GM19025 (cell line): ENCODE results near the gene PPFIBP2.

Experiments used
- ATAC-seq: cut with Tn5 transposase; IDR thresholded peaks from one replicate; pipeline ENCODE4 v1.9.1; 2021; ENCODE audit warnings: mild to moderate bottlenecking, low read depth, moderate library complexity; ENCODE audit not compliant: unreplicated experiment

The PPFIBP2 gene

GRCh38 chr11:7593481-7593880, 79.7 kb downstream of the PPFIBP2 start:
- ATAC-seq = no peak

- no peak for ATAC-seq
Measured at GRCh38 chr11:7595016-7595866, 81.4 kb downstream of the PPFIBP2 start.

GRCh38 chr11:7595951-7596350, 82.2 kb downstream of the PPFIBP2 start:
- ATAC-seq = no peak

- no peak for ATAC-seq
Measured at GRCh38 chr11:7596975-7597391, 83.2 kb downstream of the PPFIBP2 start.

- ATAC-seq = no peak
Measured at GRCh38 chr11:7597620-7598019, 83.8 kb downstream of the PPFIBP2 start.

GRCh38 chr11:7599209-7599608, 85.4 kb downstream of the PPFIBP2 start:
- ATAC-seq = no peak

- no peak for ATAC-seq
Measured at GRCh38 chr11:7600205-7600775, 86.5 kb downstream of the PPFIBP2 start.

GRCh38 chr11:7603031-7603781, 89.4 kb downstream of the PPFIBP2 start:
- ATAC-seq = no peak

- ATAC-seq = no peak
Measured at GRCh38 chr11:7604331-7604955, 90.6 kb downstream of the PPFIBP2 start.

GRCh38 chr11:7605186-7605943, 91.6 kb downstream of the PPFIBP2 start:
- no peak for ATAC-seq

GRCh38 chr11:7606496-7606895, 92.7 kb downstream of the PPFIBP2 start:
- ATAC-seq = no peak

- ATAC-seq = no peak
Measured at GRCh38 chr11:7609015-7609414, 95.2 kb downstream of the PPFIBP2 start.

GRCh38 chr11:7609521-7609920, 95.7 kb downstream of the PPFIBP2 start:
- no peak for ATAC-seq

GRCh38 chr11:7610393-7610792, 96.6 kb downstream of the PPFIBP2 start:
- no peak for ATAC-seq

- no peak for ATAC-seq
Measured at GRCh38 chr11:7611411-7611810, 97.6 kb downstream of the PPFIBP2 start.

GRCh38 chr11:7612056-7612660, 98.4 kb downstream of the PPFIBP2 start:
- ATAC-seq = no peak

GRCh38 chr11:7612661-7613393, 99.0 kb downstream of the PPFIBP2 start:
- ATAC-seq = no peak

GRCh38 chr11:7613394-7613720, 99.6 kb downstream of the PPFIBP2 start:
- ATAC-seq = no peak

GRCh38 chr11:7614656-7615055, 100.9 kb downstream of the PPFIBP2 start:
- ATAC-seq = no peak
